Tibial artery (tissue), 4 donors: ENCODE results near the gene CCL4L2.
"Not testable (repeated sequence)": the region's sequence is repeated elsewhere in the genome, so short reads cannot be mapped to it uniquely, and the experiment has no call there.

Experiments used
- DNase-seq, 2 donors: peaks; one replicate each; pipeline ENCODE4 v3.0.0-alpha.2; 2019
- H3K27ac ChIP-seq, 2 donors: fragments of 200-600 bp; sonication (generic) in 1 of 2; 1 replicate in 1 of 2; 2 replicates in 1 of 2; pipeline ENCODE4 v1.5.1; 2018 to 2019; ENCODE audit warnings: mild to moderate bottlenecking in 1 of 2
- H3K27me3 ChIP-seq, 2 donors: fragments of 200-600 bp; sonication (generic) in 1 of 2; one replicate each; pipeline versions ENCODE4 v1.5.1 to v1.6.0; 2016 to 2019
- H3K36me3 ChIP-seq, 3 donors: fragments of 200-600 bp; sonication (generic) in 2 of 3; one replicate each; pipeline ENCODE4 v1.5.1; 2016 to 2019; ENCODE audit warnings: mild to moderate bottlenecking in 2 of 3
- H3K4me1 ChIP-seq, 4 donors: fragments of 200-600 bp; sonication (generic) in 2 of 4; 1 replicate in 3 of 4; 2 replicates in 1 of 4; pipeline ENCODE4 v1.5.1; 2016 to 2019
- H3K4me3 ChIP-seq, 2 donors: fragments of 200-600 bp; sonication (generic) in 1 of 2; 1 replicate in 1 of 2; 2 replicates in 1 of 2; pipeline ENCODE4 v1.5.1; 2018 to 2019; ENCODE audit warnings: mild to moderate bottlenecking in 2 of 2
- H3K9me3 ChIP-seq, 3 donors: fragments of 200-600 bp; sonication (generic) in 1 of 3; one replicate each; pipeline ENCODE4 v1.5.1; 2016 to 2019
- CTCF ChIP-seq, 2 experiments: fragments of 200-600 bp in 1 of 2; fragments of 450-650 bp in 1 of 2; IDR thresholded peaks; one replicate each; pipeline ENCODE4 v1.5.1; 2017 to 2019; ENCODE audit warnings: antibody characterized with exemption in 2 of 2, mild to moderate bottlenecking in 1 of 2, moderate library complexity in 1 of 2
- intact Hi-C: fragments of 100-400 bp; cut with DNase I; formaldehyde crosslinking; loops from one replicate; pipeline ENCODE4 v1.15.0; 2023; ENCODE audit warnings: low total_unique reads

The CCL4L2 gene

GRCh38 chr17:36210439-36211211, at the start of gene CCL4L2:
Gene CCL4L2 (plus strand): TSS chr17:36211063.
- H3K27ac ChIP-seq, result not testable (repeated sequence)

DNA sequence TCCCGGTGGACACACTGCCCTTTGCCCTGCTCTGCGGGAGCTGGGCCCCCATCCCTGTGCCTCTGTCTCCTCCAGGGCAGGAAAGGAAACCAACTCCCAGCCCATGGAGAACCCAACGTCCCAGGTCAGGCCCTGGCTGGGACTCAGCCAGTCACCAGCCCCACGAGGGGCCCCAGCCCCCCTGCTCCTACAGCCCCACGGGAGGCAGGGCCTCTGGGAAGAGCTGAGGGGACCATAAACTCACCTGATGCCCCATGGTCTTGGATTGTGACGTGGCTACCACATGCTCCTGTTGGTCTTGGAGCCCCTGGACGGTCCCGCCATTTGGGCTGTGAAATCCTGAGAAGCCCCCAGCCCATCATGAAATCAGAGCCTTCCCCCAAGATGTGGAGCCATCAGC, 42.0 kb upstream of the CCL4L2 start:
- H3K4me3 ChIP-seq, DNase-seq, H3K4me1 ChIP-seq, H3K27ac ChIP-seq, H3K27me3 ChIP-seq, intact Hi-C loops, H3K9me3 ChIP-seq, H3K36me3 ChIP-seq: not testable (repeated sequence)

More at GRCh38 chr17:36210439-36211211, at the start of gene CCL4L2:
- intact Hi-C loops, DNase-seq, H3K27me3 ChIP-seq, H3K36me3 ChIP-seq, H3K9me3 ChIP-seq, H3K4me1 ChIP-seq, H3K4me3 ChIP-seq: not testable (repeated sequence)

DNA sequence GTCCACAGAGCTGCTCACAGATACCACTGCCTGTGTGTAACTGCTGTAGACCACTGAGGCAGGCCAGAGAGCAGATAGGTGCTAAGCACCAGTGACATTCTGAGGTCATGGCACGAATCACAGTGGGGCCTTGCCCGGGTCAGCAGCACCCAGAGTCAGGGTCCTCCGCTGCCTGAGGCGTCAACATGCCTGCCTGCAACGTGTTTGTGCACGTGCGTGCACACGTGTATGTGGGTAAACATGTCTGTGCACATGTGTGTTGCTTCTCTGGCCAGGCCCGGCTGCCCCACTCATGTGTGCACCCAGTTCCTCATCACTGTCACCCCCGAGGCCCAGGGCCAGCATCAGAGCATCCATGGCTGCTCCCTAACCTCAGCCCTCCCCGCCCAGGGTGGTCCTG, 34.3 kb upstream of the CCL4L2 start, which contains the start of gene TBC1D3B:
TSS of gene TBC1D3B (minus strand) at position 101 of the 400 bp plus-strand sequence. CDS start 1,586 bp downstream, outside the sequence.
- H3K9me3 ChIP-seq, DNase-seq, H3K4me1 ChIP-seq, intact Hi-C loops, H3K27ac ChIP-seq, H3K4me3 ChIP-seq, H3K36me3 ChIP-seq, H3K27me3 ChIP-seq: not testable (repeated sequence)

DNA sequence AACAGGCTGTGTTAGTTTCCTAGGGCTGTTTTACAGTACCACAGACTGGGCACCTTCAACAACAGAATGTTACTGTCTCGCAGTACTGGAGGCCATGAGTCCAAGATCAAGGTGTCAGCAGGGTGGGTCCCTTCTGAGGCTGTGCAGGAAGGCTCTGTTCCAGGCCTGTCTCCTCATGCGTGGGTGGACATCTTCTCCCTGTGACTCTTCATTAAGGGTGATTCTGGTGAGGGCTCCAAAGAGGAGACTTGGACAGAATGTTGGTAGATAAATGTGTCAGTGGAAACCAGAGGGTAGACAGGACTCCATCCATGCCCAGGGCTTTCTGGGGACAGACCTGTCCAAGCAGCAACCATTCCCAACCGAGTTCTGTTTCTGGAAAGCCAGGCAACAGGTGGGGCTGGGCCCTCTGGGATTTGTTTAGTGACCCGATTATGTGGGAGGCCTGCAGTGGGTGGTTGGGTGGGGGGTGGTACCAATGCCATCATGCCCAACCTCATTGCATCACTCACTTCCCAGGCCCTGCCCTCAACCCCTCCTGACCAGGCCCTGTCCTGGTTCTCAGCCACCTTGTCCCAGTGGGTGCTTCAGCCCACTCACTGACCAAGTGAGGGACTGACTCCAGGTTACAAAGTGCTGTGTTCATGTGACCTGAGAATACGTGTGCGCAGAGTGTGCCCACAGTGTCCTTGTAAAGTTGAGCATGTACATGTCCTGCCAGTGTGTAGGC, 29.3 kb upstream of the CCL4L2 start:
- H3K9me3 ChIP-seq, H3K4me3 ChIP-seq, H3K27ac ChIP-seq, DNase-seq, H3K36me3 ChIP-seq, intact Hi-C loops: not testable (repeated sequence)
- Histone ChIP-seq H3K27me3 (peaks cover 0 to 45% of the 10 kb centered on the region in 2 donors), H3K4me1 (peaks cover 0 to 22% (median 9%) of the 10 kb centered on the region in 4 donors)

DNA sequence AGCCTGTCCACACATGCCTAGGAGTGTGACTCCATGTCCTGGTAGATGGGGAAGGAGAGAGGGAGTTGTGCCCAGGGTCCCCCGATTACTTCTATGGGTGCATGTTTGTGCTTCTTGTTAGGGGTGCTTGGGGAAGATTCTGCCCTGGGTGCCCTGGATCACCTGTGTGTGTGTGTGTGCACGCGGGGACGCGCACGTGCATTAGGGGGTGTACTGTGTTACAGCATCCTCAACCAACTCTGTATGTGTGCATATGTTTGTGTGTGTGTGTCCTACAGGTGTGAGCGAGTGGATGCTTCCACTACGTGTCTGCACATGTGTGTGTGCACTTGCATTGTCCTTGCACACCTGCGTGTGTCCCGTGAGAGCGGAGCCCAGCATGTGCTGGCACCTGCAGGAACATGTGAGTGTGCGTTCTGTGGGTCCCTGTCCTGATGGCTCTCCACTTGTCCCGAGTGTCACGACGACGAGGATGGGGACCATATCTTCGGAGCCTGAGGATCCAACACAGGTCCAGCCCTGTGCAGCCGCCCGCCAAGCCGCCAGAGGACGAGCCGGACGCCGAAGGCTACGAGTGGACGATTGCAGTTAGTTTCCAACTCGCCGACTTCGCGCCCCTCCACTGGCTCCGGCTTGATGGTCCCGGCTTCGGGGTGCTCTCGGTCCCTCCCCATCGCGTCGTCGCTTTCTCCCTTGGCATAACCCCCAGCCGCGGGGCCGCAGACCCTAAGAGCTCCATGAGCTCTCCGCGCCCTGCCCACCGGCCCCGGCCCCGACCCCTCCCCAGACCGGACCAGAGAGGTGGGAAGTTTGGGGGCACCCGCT, 28.5 kb upstream of the CCL4L2 start:
- peaks cover 0 to 22% (median 9%) of the 10 kb centered on the region in 4 donors for H3K4me1 ChIP-seq
- no peak for TF ChIP-seq CTCF (IDR thresholded peaks at IDR 0.05)
- H3K27ac ChIP-seq, result no peak overlapping the region
- H3K36me3 ChIP-seq, result no peaks in the 10 kb centered on the region
- peaks cover 0 to 50% of the 10 kb centered on the region in 2 donors for H3K27me3 ChIP-seq
- DNase-seq, result no peak
- peak overlapping the region; percentile 36 to 50 for H3K4me3 ChIP-seq
- intact Hi-C loops, result no loop called here
- H3K9me3 ChIP-seq, result no peaks in the 10 kb centered on the region

- peaks cover 0 to 22% (median 9%) of the 10 kb centered on the region in 4 donors for H3K4me1 ChIP-seq
- intact Hi-C loops, result no loop called here
- H3K36me3 ChIP-seq, result no peaks in the 10 kb centered on the region
- TF ChIP-seq CTCF (IDR thresholded peaks at IDR 0.05), result no peak
- H3K27me3 ChIP-seq, result peaks cover 0 to 50% of the 10 kb centered on the region in 2 donors
- no peak overlapping the region for H3K27ac ChIP-seq
- H3K9me3 ChIP-seq, result no peaks in the 10 kb centered on the region
- peak; percentile 61 to 75 for DNase-seq
- H3K4me3 ChIP-seq, result peak overlapping the region; percentile 36 to 50
Measured at GRCh38 chr17:36183001-36183971, 27.6 kb upstream of the CCL4L2 start.
